Mesendoderm (in vitro differentiated cells): ENCODE measurements around the gene HCK.

Source experiments
- DNase-seq: peaks from one replicate; pipeline ENCODE4 v3.0.0; 2013
- H2AK5ac ChIP-seq: 2 replicates; pipeline ENCODE4 v1.6.1; 2013; ENCODE audit warnings: low read length, inconsistent platforms
- H2BK120ac ChIP-seq: 2 replicates; pipeline ENCODE4 v1.6.1; 2013; ENCODE audit warnings: low read depth, mild to moderate bottlenecking, low read length, moderate library complexity, mixed read lengths
- H2BK15ac ChIP-seq: replicated peaks from 2 replicates; pipeline ENCODE4 v1.6.1; 2013; ENCODE audit warnings: low read depth, mild to moderate bottlenecking, moderate library complexity
- H2BK5ac ChIP-seq: 2 replicates; pipeline ENCODE4 v1.6.1; 2013; ENCODE audit warnings: low read length, inconsistent platforms
- H3K18ac ChIP-seq: 2 replicates; pipeline ENCODE4 v1.6.1; 2013; ENCODE audit warnings: mild to moderate bottlenecking, low read length, mixed read lengths
- H3K23ac ChIP-seq: one replicate; pipeline ENCODE4 v1.6.1; 2013; ENCODE audit warnings: low read length
- H3K27ac ChIP-seq: 2 replicates; pipeline ENCODE4 v1.5.1; 2013; ENCODE audit warnings: low read depth, mild to moderate bottlenecking, inconsistent platforms, low read length, moderate library complexity
- H3K27me3 ChIP-seq: 2 replicates; pipeline ENCODE4 v1.6.1; 2013; ENCODE audit warnings: low read length, control low read depth, mild to moderate bottlenecking, inconsistent platforms; ENCODE audit not compliant: insufficient read depth, poor library complexity
- H3K36me3 ChIP-seq: 2 replicates; pipeline ENCODE4 v1.6.1; 2013; ENCODE audit warnings: low read length, inconsistent platforms; ENCODE audit not compliant: control insufficient read depth, insufficient read depth
- H3K4ac ChIP-seq: one replicate; pipeline ENCODE4 v1.6.1; 2013; ENCODE audit warnings: low read depth, mild to moderate bottlenecking, low read length, moderate library complexity
- H3K4me1 ChIP-seq: 2 replicates; pipeline ENCODE4 v1.6.1; 2013; ENCODE audit warnings: low read depth, low read length, inconsistent platforms; ENCODE audit not compliant: control insufficient read depth
- H3K4me2 ChIP-seq: 2 replicates; pipeline ENCODE4 v1.6.1; 2013; ENCODE audit warnings: low read length
- H3K4me3 ChIP-seq: 2 replicates; pipeline ENCODE4 v1.5.1; 2013; ENCODE audit warnings: mild to moderate bottlenecking, low read length
- H3K56ac ChIP-seq: one replicate; pipeline ENCODE4 v1.6.1; 2013; ENCODE audit warnings: low read length
- H3K79me1 ChIP-seq: 2 replicates; pipeline ENCODE4 v1.6.1; 2013; ENCODE audit warnings: low read length, inconsistent platforms
- H3K79me2 ChIP-seq: 2 replicates; pipeline ENCODE4 v1.6.1; 2013; ENCODE audit warnings: mild to moderate bottlenecking, low read length; ENCODE audit not compliant: control insufficient read depth, insufficient read depth
- H3K9ac ChIP-seq: 2 replicates; pipeline ENCODE4 v1.6.1; 2013; ENCODE audit warnings: low read length, inconsistent platforms
- H4K5ac ChIP-seq: one replicate; pipeline ENCODE4 v1.6.1; 2013; ENCODE audit warnings: low read length
- H4K8ac ChIP-seq: one replicate; pipeline ENCODE4 v1.6.1; 2013; ENCODE audit warnings: low read depth, mild to moderate bottlenecking, control low read depth, low read length, moderate library complexity
- WGBS: extraction: QIAGEN DNeasy Blood & Tissue Kit; methylation state at CpG from one replicate; pipeline ENCODE4 v1.1.7; 2013; ENCODE audit warnings: low lambda C conversion rate, missing lambda C conversion rate; ENCODE audit not compliant: insufficient coverage; ENCODE audit errors: extremely low coverage; 5-methylcytosine and 5-hydroxymethylcytosine counted together

HCK gene

DNA sequence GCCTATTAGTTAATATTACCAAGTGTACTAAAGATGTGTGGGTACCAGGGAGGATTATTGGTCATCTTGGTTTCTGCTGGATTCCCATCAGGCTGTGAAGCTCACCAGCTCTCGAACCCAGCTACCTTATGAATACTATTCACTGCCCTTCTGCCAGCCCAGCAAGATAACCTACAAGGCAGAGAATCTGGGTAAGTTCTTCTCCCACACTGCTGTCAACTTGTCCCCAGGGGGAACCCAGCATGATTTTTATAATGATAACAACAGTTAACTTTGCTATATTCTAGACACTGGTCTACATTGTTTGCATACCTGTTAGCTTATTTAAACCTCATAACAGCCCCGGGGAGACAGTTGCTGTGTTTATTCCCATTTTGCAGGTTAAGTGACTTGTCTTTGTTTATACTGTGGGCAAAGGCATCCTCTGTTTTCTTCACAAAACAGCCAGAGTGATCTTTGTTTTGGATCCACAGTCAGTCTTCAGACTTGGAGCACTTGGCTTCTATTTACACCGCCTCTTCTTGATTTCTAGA, 84.0 kb downstream of the HCK start:
- H4K5ac ChIP-seq: no peak overlapping the region
- peaks cover 14% of the 10 kb centered on the region for H3K79me1 ChIP-seq
- H2BK15ac ChIP-seq: no peak overlapping the region
- no peaks in the 10 kb centered on the region for H3K4me1 ChIP-seq
- no peak overlapping the region for H4K8ac ChIP-seq
- H3K56ac ChIP-seq: no peak overlapping the region
- H2AK5ac ChIP-seq: no peak overlapping the region
- H2BK5ac ChIP-seq: no peak overlapping the region
- H3K4me2 ChIP-seq: no peak overlapping the region
- H3K18ac ChIP-seq: no peak overlapping the region
- no peak for DNase-seq
- H3K4ac ChIP-seq: no peak overlapping the region
- no peaks in the 10 kb centered on the region for H3K27me3 ChIP-seq
- H3K9ac ChIP-seq: no peak overlapping the region
- no peak overlapping the region for H2BK120ac ChIP-seq
- no CpG with 5 or more reads among the region's 3 CpGs for WGBS
- H3K36me3 ChIP-seq: peaks cover 10% of the 10 kb centered on the region
- no peak overlapping the region for H3K23ac ChIP-seq
- H3K79me2 ChIP-seq: peaks cover 4% of the 10 kb centered on the region
- H3K4me3 ChIP-seq: no peak overlapping the region
- no peak overlapping the region for H3K27ac ChIP-seq

- Histone ChIP-seq H3K27me3 (no peaks in the 10 kb centered on the region), H2AK5ac (no peak overlapping the region), H3K56ac (no peak overlapping the region), H2BK120ac (no peak overlapping the region), H3K4ac (no peak overlapping the region), H3K4me1 (no peaks in the 10 kb centered on the region), H3K36me3 (peaks cover 11% of the 10 kb centered on the region), H2BK15ac (no peak overlapping the region), H3K4me2 (no peak overlapping the region), H3K79me1 (no peaks in the 10 kb centered on the region), H3K4me3 (no peak overlapping the region), H4K8ac (no peak overlapping the region), H4K5ac (no peak overlapping the region), H3K9ac (no peak overlapping the region), H3K79me2 (no peaks in the 10 kb centered on the region), H3K27ac (no peak overlapping the region), H2BK5ac (no peak overlapping the region), H3K18ac (no peak overlapping the region), H3K23ac (no peak overlapping the region)
- no peak for DNase-seq
- WGBS: no CpG with 5 or more reads among the region's 8 CpGs
Observed at GRCh38 chr20:32138921-32139320, 86.9 kb downstream of the HCK start.

- no CpG with 5 or more reads among the region's 3 CpGs for WGBS
Observed at GRCh38 chr20:32139947-32140346, 87.9 kb downstream of the HCK start.

DNA sequence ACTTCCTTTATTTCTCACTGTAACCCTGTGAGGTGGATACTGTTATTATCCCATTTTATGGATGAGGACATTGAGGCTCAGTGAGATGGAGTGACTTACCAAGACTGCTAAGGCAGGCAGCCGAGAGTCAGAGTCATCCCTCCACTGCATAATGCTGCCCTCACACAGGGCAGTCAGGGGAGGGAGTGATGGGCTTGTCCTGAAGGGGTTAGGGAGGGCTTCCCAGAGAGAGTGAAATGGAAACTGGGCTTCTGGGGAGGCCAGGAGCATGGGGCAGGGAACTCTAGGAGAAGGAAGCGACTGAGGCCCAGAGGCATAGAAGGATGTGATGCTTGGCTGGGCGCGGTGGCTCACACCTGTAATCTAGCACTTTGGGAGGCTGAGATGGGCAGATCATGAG, 88.6 kb downstream of the HCK start:
- no peak overlapping the region for H2BK120ac ChIP-seq

More at GRCh38 chr20:32139947-32140346, 87.9 kb downstream of the HCK start:
- H3K27me3 ChIP-seq: no peaks in the 10 kb centered on the region
- H3K9ac ChIP-seq: no peak overlapping the region
- no peak for DNase-seq
- H3K27ac ChIP-seq: no peak overlapping the region
- peaks cover 11% of the 10 kb centered on the region for H3K36me3 ChIP-seq
- H3K23ac ChIP-seq: no peak overlapping the region
- no peaks in the 10 kb centered on the region for H3K79me1 ChIP-seq
- no peaks in the 10 kb centered on the region for H3K79me2 ChIP-seq
- no peak overlapping the region for H3K56ac ChIP-seq
- no peak overlapping the region for H3K4me3 ChIP-seq
- no peak overlapping the region for H2BK15ac ChIP-seq
- H3K4me1 ChIP-seq: no peaks in the 10 kb centered on the region
- H2BK120ac ChIP-seq: no peak overlapping the region
- H3K18ac ChIP-seq: no peak overlapping the region
- no peak overlapping the region for H2BK5ac ChIP-seq
- no peak overlapping the region for H3K4me2 ChIP-seq
- H2AK5ac ChIP-seq: no peak overlapping the region
- no peak overlapping the region for H4K8ac ChIP-seq
- H3K4ac ChIP-seq: no peak overlapping the region
- H4K5ac ChIP-seq: no peak overlapping the region

GRCh38 chr20:32141465-32141980, 89.5 kb downstream of the HCK start:
- Histone ChIP-seq H4K5ac (no peak overlapping the region), H3K18ac (no peak overlapping the region), H3K36me3 (peaks cover 11% of the 10 kb centered on the region), H3K4me3 (no peak overlapping the region), H4K8ac (no peak overlapping the region), H2AK5ac (no peak overlapping the region), H3K4me2 (no peak overlapping the region), H2BK5ac (no peak overlapping the region), H3K27ac (no peak overlapping the region), H2BK120ac (no peak overlapping the region), H2BK15ac (no peak overlapping the region), H3K79me1 (no peaks in the 10 kb centered on the region), H3K23ac (no peak overlapping the region), H3K9ac (no peak overlapping the region), H3K27me3 (no peaks in the 10 kb centered on the region), H3K56ac (no peak overlapping the region), H3K4ac (no peak overlapping the region), H3K4me1 (no peaks in the 10 kb centered on the region), H3K79me2 (no peaks in the 10 kb centered on the region)
- DNase-seq: no peak
- no CpG with 5 or more reads among the region's 21 CpGs for WGBS

More for the DNA sequence above, 88.6 kb downstream of the HCK start:
- no peak overlapping the region for H4K5ac ChIP-seq
- no CpG with 5 or more reads among the region's 4 CpGs for WGBS
- H3K79me2 ChIP-seq: no peaks in the 10 kb centered on the region
- H3K27me3 ChIP-seq: no peaks in the 10 kb centered on the region
- H3K4me2 ChIP-seq: no peak overlapping the region
- DNase-seq: no peak
- H2BK5ac ChIP-seq: no peak overlapping the region
- H3K4ac ChIP-seq: no peak overlapping the region
- no peak overlapping the region for H3K9ac ChIP-seq
- H3K36me3 ChIP-seq: peaks cover 13% of the 10 kb centered on the region
- H3K4me1 ChIP-seq: no peaks in the 10 kb centered on the region
- no peak overlapping the region for H3K18ac ChIP-seq
- H4K8ac ChIP-seq: no peak overlapping the region
- H3K23ac ChIP-seq: no peak overlapping the region
- H3K27ac ChIP-seq: no peak overlapping the region
- H3K4me3 ChIP-seq: no peak overlapping the region
- H2BK15ac ChIP-seq: no peak overlapping the region
- no peaks in the 10 kb centered on the region for H3K79me1 ChIP-seq
- no peak overlapping the region for H3K56ac ChIP-seq
- H2AK5ac ChIP-seq: no peak overlapping the region

GRCh38 chr20:32142088-32142487, 90.0 kb downstream of the HCK start:
- H3K18ac ChIP-seq: no peak overlapping the region
- H2BK5ac ChIP-seq: no peak overlapping the region
- no CpG with 5 or more reads among the region's 5 CpGs for WGBS
- no peaks in the 10 kb centered on the region for H3K79me1 ChIP-seq
- H2AK5ac ChIP-seq: no peak overlapping the region
- no peak overlapping the region for H4K8ac ChIP-seq
- H4K5ac ChIP-seq: no peak overlapping the region
- no peak overlapping the region for H3K4me2 ChIP-seq
- H3K27me3 ChIP-seq: no peaks in the 10 kb centered on the region
- H3K23ac ChIP-seq: no peak overlapping the region
- H3K27ac ChIP-seq: no peak overlapping the region
- no peak overlapping the region for H3K9ac ChIP-seq
- H3K4ac ChIP-seq: no peak overlapping the region
- no peak overlapping the region for H2BK120ac ChIP-seq
- H3K56ac ChIP-seq: no peak overlapping the region
- H3K4me3 ChIP-seq: no peak overlapping the region
- H3K79me2 ChIP-seq: no peaks in the 10 kb centered on the region
- H3K4me1 ChIP-seq: no peaks in the 10 kb centered on the region
- H2BK15ac ChIP-seq: no peak overlapping the region
- peaks cover 9% of the 10 kb centered on the region for H3K36me3 ChIP-seq
- DNase-seq: no peak
